ENCODE results near the gene SSR1. TPM values are rescaled to one million over a fixed set of nuclear protein-coding genes. Genes with fewer than 3 reads are reported as not detected.

The SSR1 gene
- total RNA-seq, 2 donors from 2014 or later, result 145 to 167 TPM

DNA sequence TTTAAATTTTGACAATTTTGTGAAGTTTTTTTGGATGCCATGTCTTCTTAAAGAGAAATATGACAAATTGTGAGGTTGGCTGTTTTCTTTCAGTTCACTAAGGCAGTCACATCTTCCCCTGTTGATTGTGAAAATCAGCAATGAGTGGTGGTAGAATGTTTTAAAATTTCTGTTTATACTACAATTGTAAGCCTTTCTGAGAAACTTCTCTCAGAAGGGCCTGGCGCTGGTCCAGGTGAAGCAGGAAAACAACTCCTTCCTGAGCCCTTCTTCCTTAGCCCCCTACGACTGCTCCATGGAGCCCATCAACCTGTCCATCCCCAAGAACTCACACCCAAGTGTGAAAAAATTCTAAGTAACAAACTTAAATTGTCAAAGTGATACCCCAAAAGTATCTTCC is 80.6 kb downstream of the SSR1 start:
- peaks cover 62% of the 10 kb centered on the region for H3K36me3 Mint-ChIP-seq (ENCODE audit: low read depth)
- DNase-seq, result no peak
- H3K27me3 Mint-ChIP-seq (ENCODE audit: insufficient read depth), result no peaks in the 10 kb centered on the region
- Histone ChIP-seq H3K4me1 (ENCODE audit: control insufficient read depth, insufficient read depth, low read length) (no peaks in the 10 kb centered on the region), H3K36me3 (ENCODE audit: control insufficient read depth, insufficient read depth, low read length) (peaks cover 72% of the 10 kb centered on the region), H3K9ac (ENCODE audit: extremely low read depth, low read length, poor library complexity, severe bottlenecking) (no peak overlapping the region), H3K9me3 (ENCODE audit: control insufficient read depth, low read length) (no peaks in the 10 kb centered on the region), H3K27me3 (ENCODE audit: control insufficient read depth, insufficient read depth, low read length, poor library complexity, severe bottlenecking) (no peaks in the 10 kb centered on the region), H3K4me3 (ENCODE audit: low read length) (no peak overlapping the region), H3K27ac (ENCODE audit: low read depth, low read length) (no peak overlapping the region)
- WGBS, 2 experiments (ENCODE audit: insufficient coverage in 1 of 2, insufficient read length in 1 of 2), result 99 to 100% methylated on average over 1 to 2 of the region's 2 CpGs
- TF ChIP-seq, protein P1, sequence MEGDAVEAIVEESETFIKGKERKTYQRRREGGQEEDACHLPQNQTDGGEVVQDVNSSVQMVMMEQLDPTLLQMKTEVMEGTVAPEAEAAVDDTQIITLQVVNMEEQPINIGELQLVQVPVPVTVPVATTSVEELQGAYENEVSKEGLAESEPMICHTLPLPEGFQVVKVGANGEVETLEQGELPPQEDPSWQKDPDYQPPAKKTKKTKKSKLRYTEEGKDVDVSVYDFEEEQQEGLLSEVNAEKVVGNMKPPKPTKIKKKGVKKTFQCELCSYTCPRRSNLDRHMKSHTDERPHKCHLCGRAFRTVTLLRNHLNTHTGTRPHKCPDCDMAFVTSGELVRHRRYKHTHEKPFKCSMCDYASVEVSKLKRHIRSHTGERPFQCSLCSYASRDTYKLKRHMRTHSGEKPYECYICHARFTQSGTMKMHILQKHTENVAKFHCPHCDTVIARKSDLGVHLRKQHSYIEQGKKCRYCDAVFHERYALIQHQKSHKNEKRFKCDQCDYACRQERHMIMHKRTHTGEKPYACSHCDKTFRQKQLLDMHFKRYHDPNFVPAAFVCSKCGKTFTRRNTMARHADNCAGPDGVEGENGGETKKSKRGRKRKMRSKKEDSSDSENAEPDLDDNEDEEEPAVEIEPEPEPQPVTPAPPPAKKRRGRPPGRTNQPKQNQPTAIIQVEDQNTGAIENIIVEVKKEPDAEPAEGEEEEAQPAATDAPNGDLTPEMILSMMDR (conservative IDR thresholded peaks at IDR 0.05), result no peak
- no peaks in the 10 kb centered on the region for H3K9me3 Mint-ChIP-seq
- no peak overlapping the region for H3K27ac Mint-ChIP-seq
- H3K4me3 Mint-ChIP-seq, result no peak overlapping the region
- H3K4me1 Mint-ChIP-seq, result no peaks in the 10 kb centered on the region

DNA sequence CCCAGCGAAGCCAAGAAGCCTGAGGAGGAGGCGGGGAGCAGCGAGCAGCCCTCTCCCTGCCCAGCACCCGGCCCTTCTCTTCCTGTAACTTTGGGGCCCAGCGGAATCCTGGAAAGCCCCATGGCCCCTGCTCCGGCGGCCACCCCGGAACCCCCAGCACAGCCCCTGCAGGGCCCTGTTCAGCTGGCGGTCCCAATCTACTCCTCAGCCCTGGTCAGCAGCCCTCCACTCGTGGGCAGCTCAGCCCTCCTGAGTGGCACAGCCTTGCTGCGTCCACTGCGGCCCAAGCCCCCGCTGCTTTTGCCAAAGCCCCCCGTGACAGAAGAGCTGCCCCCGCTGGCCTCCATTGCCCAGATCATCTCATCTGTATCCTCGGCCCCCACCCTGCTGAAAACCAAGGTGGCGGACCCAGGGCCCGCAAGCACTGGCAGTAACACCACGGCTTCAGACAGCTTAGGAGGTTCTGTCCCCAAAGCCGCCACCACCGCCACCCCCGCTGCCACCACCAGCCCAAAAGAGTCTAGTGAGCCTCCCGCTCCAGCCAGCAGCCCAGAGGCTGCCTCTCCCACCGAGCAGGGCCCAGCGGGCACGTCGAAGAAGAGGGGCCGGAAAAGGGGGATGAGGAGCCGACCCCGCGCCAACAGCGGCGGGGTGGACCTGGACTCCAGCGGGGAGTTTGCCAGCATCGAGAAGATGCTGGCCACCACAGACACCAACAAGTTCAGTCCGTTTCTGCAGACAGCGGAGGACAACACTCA is 81.9 kb downstream of the SSR1 start:
- no peak for DNase-seq
- Histone ChIP-seq H3K27me3 (ENCODE audit: control insufficient read depth, insufficient read depth, low read length, poor library complexity, severe bottlenecking) (no peaks in the 10 kb centered on the region), H3K4me1 (ENCODE audit: control insufficient read depth, insufficient read depth, low read length) (no peaks in the 10 kb centered on the region), H3K4me3 (ENCODE audit: low read length) (no peak overlapping the region), H3K27ac (ENCODE audit: low read depth, low read length) (no peak overlapping the region), H3K9me3 (ENCODE audit: control insufficient read depth, low read length) (no peaks in the 10 kb centered on the region), H3K36me3 (ENCODE audit: control insufficient read depth, insufficient read depth, low read length) (peaks cover 73% of the 10 kb centered on the region), H3K9ac (ENCODE audit: extremely low read depth, low read length, poor library complexity, severe bottlenecking) (no peak overlapping the region)
- H3K4me3 Mint-ChIP-seq, result no peak overlapping the region
- H3K27ac Mint-ChIP-seq, result no peak overlapping the region
- 94 to 98% methylated on average over 21 to 37 of the region's 37 CpGs for WGBS, 2 experiments (ENCODE audit: insufficient coverage in 1 of 2, insufficient read length in 1 of 2)
- no peaks in the 10 kb centered on the region for H3K4me1 Mint-ChIP-seq
- no peaks in the 10 kb centered on the region for H3K27me3 Mint-ChIP-seq (ENCODE audit: insufficient read depth)
- TF ChIP-seq, protein P1 (conservative IDR thresholded peaks at IDR 0.05), result no peak
- no peaks in the 10 kb centered on the region for H3K9me3 Mint-ChIP-seq
- peaks cover 73% of the 10 kb centered on the region for H3K36me3 Mint-ChIP-seq (ENCODE audit: low read depth)

DNA sequence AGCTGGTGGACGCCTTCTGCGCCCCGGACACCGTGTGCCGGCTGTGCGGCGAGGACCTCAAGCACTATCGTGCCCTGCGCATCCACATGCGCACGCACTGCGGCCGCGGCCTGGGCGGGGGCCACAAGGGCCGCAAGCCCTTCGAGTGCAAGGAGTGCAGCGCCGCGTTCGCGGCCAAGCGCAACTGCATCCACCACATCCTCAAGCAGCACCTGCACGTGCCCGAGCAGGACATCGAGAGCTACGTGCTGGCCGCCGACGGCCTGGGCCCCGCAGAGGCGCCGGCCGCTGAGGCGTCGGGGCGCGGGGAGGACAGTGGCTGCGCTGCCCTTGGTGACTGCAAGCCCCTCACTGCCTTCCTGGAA is 82.7 kb downstream of the SSR1 start:
- WGBS, 2 experiments (ENCODE audit: insufficient coverage in 1 of 2, insufficient read length in 1 of 2), result 96 to 98% methylated on average over 28 to 39 of the region's 39 CpGs
- no peak overlapping the region for H3K27ac ChIP-seq (ENCODE audit: low read depth, low read length)
- no peaks in the 10 kb centered on the region for H3K27me3 ChIP-seq (ENCODE audit: control insufficient read depth, insufficient read depth, low read length, poor library complexity, severe bottlenecking)
- no peak overlapping the region for H3K4me3 ChIP-seq (ENCODE audit: low read length)
- no peak for DNase-seq
- no peaks in the 10 kb centered on the region for H3K9me3 Mint-ChIP-seq
- no peaks in the 10 kb centered on the region for H3K9me3 ChIP-seq (ENCODE audit: control insufficient read depth, low read length)
- no peak overlapping the region for H3K4me3 Mint-ChIP-seq
- TF ChIP-seq, protein P1 (conservative IDR thresholded peaks at IDR 0.05), result no peak
- H3K27me3 Mint-ChIP-seq (ENCODE audit: insufficient read depth), result no peaks in the 10 kb centered on the region
- no peaks in the 10 kb centered on the region for H3K4me1 ChIP-seq (ENCODE audit: control insufficient read depth, insufficient read depth, low read length)
- H3K36me3 ChIP-seq (ENCODE audit: control insufficient read depth, insufficient read depth, low read length), result peaks cover 70% of the 10 kb centered on the region
- peaks cover 74% of the 10 kb centered on the region for H3K36me3 Mint-ChIP-seq (ENCODE audit: low read depth)
- H3K9ac ChIP-seq (ENCODE audit: extremely low read depth, low read length, poor library complexity, severe bottlenecking), result no peak overlapping the region
- H3K27ac Mint-ChIP-seq, result no peak overlapping the region
- H3K4me1 Mint-ChIP-seq, result no peaks in the 10 kb centered on the region
